CD4-positive, alpha-beta T cell treated with Interleukin-10 for 1 hour (primary cell): Measurements from ENCODE around the gene ARPC1A.
"Not testable (repeated sequence)": the region's sequence is repeated elsewhere in the genome, so short reads cannot be mapped to it uniquely, and the experiment has no call there.

Source experiments
- DNase-seq: peaks from one replicate; pipeline ENCODE4 v3.0.0-alpha.2; 2020

The ARPC1A gene

DNA sequence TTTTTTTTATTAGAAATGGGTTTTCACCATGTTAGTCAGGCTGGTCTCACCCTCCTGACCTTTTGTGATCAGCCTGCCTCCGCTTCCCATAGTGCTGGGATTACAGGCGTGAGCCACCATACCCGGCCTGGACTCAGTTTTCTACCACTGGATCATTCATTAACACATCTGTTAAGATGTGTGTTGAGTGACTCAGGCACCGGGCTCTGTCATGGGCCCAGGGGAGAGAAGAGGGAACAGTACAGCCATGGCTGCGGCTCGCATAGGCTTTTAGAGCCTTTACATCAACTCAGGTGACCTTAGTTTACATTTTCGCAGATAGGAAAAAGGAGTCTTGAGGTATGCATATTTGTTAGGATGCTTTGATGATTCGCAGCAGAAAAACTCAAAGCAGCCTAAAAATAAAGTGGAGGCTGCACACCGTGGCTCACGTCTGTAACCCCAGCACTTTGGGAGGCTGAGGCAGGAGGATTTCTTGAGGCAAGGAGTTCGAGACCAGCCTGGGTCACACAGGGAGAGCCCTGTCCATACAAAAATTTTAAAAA is 45.8 kb downstream of the ARPC1A start:
- no peak for DNase-seq

DNA sequence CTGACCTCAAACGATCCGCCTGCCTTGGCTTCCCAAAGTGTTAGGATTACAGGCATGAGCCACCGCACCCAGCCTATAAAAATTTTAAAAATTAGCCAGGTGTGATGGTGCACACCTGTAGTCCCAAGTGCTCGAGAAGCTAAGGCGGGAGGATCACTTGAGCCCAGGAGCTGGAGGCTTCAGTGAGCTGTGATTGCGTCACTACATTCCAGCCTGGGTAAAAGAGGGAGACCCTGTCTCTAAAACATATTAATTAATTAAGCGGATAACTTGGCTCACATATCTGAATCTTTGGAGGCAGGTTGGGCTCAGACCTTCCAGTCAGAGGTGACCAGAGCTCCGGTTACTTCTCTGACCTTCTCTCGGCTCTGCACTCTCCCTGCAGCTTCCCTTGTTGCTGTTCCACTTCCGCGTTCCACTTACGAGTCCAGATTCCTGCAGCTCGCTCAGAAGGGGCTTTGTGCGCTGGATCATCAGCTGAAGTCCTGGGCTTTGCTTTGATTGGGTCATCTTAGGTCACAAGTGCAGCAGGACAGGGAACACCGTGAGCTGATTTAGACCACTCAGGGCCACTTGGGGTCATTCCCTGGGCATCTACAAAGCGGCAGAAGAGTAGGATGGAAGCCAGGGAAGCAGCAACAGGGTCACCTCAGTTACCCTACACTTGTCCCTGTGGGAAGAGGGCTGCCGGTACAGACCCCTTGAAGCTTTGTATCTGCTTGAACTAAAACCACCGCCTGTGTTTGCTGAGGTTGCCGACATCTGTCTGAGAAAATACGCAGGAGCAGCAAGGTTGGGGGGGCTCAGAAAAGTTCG is 46.8 kb downstream of the ARPC1A start:
- no peak for DNase-seq

DNA sequence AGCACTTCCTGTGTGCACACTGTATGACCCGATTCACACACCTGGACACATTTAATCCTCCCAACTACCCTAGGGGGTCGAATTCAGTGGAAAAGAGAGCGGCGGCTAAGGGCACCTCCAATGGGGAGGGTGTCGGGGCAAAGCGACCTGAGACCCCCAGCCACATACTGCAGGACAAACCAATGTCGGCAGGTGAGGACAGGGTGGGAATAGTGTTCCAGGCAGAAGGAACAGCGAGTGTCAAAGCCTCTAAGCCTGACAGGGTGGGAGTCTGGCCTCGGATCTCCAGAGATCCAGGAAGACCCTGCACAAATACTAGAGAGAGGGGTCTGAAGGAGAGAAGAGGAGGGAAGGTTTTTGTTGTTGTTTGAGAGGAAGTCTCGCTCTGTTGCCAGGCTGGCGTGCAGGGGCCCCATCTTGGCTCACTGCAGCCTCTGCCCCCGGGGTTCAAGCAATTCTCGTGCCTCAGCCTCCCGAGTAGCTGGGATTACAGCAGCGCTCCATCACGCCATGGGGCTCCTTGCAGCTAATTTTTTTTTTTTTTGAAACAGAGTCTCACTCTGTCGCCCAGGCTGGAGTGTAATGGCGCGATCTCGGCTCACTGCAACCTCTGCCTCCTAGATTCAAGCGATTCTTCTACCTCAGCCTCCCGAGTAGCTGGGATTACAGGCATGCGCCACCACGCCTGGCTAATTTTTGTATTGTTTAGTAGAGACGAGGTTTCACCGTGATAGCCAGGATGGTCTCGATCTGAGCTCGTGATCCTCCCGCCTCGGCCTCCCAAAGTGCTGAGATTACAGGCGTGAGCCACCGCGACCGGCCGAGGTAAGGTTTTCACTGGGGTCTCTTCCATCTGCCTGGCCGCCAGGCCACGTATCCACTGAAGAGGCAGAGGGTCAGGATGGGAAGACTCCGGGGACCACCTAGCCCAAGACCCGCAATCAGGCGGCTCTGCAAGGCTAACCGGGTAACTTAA is 47.7 kb downstream of the ARPC1A start:
- DNase-seq: no peak

DNA sequence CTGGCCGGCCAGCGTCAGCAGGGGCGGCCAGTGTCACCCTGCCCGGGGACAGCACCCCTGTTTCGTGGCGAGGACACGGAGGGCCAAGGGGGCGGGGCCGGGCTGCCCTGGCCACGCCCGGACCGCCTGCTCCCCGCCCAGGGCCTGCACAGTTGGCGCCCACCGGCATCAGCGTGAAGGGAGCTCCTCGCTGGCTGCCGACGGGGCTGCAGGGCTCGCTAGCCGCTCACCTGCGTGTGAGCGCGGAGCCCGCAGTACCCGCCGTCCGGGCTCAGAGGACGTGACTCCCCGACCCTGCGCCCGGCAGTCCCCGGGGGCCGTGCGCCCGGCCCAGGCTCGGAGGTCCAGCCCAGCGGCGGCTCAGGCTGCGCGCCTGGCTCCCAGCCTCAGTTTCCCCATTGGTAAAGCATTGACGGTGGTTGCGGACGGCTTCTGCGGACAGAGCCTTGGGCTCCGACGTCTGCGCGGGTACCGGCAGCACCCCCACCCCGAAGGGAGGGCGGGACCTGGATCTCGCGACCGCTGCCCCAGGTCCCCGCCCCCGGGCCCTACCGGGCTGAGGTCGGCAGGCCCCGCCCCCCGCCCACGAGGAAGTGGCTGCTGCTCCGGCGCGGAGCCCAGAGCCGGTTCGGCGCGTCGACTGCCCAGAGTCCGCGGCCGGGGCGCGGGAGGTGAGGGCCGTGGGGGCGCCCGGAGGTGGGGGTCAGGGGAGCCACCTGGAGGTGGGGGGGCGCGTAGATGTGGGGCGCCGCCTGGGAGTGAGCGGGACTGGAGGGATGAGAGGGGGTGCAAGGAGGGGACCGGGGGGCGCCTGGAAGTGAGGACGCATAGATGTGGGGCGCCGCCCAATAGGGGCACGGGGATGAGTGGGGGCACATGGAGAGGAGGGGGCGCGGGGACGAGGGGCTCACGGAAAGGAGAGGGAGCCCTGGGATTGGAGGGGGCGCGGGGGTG is 48.7 kb downstream of the ARPC1A start, which contains the start of gene ARPC1B:
Gene ARPC1B (plus strand): TSS at position 620 of the 954 bp plus-strand sequence. CDS start 10,985 bp downstream, outside the sequence.
- DNase-seq: peak; percentile 87

DNA sequence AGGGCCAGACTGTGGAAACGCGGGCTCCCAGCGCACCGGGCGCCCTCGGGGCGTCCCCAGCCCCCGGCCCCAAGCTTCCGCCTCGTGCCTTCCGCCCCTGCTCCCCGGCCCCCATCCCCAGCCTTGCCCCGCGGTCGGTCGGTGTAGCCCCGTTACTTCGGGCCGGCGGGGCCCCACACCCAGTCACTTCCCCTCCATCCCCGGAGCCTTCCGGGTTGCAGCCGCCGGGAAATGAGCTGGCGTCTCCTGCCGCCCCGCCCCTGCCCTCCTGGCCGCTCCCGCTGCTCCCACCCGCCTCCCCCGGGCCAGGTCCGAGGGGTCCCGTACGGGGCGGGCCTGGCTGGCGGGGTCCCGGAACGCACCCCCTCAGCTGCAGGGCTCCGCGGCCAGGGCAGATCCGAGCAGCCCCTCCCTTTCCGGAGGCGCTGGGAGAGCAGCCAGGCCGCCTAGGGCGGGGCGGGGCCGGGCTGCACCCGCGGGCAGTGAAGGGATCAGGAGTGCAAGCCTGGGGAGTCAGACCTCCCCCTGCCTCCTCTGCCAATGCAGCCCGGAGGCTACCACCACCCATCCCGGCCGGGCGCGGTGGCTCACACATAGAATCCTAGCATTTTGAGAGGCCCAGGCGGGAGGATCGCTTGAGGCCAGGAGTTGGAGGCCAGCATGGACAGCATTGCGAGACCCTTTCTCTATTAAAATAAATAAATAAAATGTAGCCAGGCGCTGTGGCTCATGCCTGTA is 49.5 kb downstream of the ARPC1A start:
- DNase-seq: peak; percentile 74

DNA sequence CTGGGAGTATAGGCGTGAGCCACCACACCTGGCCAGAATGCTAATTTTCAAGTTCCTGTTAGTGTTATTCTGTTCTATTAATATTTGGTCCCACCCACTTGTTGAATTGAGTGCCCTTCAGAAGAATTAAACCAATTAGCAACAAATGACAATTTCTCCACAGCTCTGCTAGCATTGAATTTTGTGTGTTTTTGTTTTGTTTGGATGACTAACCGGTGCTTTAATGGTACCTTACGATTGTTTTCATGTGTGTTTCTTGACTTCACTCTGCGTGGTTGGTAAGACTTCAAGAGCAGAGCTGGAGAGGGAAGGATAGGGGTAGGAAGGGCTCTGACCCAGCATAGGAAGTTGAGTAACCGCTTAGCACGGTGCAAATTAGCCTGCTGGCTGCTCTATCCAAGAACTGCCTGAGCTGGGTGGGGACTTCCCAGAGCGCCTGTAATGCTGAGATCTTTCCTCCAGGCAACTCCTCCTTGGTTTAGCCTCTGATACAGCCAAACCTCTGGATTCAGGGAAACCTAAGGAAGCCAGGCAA is 53.4 kb downstream of the ARPC1A start:
- peak; percentile 74 for DNase-seq

DNA sequence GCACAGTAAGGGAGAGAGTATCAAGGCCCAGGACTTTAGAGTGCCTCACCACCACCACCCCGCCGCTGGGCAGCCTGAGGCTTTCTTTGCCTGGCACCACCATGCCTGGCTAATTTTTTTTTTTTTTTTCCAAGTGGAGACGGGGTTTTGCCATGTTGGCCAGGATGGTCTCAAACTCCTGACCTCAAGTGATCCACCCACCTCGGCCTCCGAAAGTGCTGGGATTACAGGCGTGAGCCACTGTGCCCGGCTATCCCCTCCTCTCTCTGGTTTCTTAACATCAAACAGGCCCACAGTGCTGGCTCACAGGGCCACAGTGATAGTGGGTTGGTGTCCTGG is 54.0 kb downstream of the ARPC1A start:
- DNase-seq: not testable (repeated sequence)

DNA sequence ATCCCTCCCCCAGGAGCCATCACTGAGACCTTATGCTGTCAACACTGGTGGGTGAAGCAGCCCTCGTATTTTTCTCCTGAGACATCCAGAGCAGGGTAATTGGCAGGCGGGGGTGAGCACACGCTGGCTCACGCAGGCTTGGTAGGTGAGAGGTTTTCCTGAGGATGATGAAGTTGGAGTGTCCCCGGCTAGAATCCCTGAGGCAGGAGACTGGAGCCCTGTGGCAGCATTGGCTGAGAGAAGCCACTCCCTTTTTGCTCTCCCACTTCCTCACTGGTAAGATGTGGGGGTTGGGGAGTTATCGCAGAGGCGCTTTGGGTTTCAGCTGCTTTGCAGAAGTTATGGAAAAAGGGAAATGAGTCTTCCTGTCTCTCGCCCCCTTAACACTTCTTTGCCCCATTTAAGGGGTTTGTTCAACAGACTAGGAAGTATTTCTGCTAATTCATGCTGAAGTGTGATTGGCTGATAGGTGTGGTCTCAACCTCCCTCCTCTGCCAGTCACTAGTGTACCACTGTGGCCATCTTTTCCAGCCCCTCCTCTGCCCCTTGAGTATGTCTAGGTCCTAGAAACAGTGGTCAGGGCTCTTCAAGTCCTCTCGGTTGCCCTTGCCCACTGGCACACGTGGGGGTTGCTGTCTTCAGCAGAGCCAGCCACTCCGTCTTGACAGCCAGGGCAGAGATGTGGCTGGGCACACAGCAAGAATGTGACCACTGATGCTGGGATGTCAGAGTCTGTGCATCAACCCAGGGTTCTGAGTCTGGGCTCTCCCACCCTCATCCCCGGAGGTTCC is 54.5 kb downstream of the ARPC1A start:
- DNase-seq: peak; percentile 66

DNA sequence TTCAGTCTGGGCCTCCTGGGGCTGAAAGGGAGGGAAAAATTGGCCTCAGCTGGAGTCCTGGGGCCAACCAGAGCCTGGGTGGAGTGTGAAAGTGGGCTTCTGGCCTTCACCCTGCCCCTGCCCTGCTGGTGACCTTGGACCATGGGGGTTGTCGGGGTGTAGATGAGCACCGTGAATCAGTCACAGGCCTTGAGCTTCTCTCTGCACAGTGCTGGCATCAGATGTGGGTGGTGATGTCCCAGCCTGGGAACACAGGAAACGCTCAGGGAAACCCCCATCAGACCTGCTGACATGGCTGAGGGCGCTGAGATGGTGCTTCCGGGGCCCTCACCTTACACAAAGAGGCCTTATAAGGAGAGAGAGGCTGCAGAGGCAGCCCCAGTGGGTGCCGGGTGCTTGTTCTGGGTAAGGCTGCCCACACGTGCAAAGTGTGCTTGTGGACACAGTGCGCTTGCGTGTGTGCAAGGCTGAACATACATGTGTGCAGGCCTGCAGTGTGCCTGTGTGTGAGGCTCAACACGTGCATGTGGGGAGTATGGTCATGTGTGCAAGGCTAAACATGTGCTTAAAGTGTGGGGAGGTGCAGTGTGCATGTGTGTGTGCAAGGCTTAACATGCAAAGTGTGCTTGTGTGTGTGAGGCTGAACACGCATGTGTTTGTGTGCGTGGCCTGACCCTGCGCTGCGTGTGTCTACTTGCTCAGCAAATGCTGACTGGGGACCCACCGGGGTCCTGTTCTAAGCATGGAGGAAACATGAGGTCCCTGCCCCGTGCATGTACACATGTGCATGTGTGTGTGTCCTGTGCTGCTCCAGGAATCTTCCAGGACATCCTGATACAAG is 55.3 kb downstream of the ARPC1A start:
- DNase-seq: peak; percentile 95

DNA sequence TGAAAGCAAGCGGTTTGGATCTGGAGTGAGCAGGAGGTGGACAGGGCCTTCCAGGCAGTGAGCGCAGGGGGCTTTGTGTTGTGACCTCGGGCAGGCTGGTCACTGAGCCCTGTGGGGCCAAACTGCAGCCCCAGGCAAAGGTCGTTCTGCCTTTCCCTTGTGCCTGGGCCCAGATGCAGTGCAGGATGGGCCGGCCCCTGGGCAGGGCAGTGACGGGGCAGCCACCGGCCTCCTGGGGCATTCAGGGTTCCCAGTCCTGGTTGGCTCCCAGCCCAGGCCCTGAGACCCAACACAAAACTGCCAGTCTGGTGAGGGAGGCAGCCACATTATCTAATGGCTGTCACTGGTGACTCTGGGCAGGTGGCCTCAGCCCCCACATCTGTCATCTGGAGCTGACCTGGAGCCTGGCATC is 56.0 kb downstream of the ARPC1A start:
- DNase-seq: no peak

DNA sequence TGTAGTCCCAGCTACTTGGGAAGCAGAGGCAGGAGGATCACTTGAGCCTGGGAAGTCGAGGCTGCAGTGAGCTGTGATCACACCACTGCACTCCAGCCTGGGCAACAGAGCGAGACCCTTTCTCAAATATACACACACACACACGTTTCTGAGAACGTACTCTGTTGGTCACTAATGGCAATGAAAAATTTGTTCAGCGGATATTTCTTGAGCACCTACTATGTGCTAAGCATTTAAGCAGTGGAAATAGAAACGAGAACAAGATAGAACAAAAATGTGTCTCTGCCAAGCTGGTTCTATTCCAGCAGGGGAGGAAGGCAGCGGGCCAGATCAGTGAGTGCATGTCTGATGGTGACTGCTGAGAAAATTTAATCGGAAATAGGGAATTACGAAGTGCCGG is 57.5 kb downstream of the ARPC1A start:
- no peak for DNase-seq

DNA sequence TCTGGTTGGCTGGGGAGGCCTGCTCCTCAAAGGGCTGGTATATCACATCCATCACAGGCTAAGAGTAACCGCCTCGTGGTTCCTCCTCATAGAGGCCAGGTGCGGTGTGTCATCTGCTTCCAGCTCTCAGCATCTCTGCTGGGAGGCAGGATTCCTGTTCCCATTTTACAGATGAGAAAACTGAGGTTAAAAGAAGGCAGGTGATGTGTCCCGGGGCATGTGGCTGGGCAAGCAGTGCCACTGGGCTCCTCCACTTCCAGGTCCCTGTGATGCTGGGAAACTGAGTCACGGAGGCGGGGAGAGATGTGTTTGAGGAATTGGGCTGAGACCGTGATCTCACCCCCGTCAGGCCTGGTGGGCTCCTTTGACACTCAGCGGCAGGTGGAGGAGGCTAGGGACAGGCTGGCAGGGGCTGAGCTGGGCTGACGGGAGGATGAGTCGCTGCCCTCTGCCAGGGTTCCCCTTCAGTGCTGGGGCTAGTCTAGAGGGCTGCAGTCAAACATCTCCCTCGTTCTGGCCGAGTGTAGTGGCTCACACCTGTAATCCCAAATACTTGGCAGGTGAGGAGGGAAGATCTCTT is 58.2 kb downstream of the ARPC1A start:
- no peak for DNase-seq

DNA sequence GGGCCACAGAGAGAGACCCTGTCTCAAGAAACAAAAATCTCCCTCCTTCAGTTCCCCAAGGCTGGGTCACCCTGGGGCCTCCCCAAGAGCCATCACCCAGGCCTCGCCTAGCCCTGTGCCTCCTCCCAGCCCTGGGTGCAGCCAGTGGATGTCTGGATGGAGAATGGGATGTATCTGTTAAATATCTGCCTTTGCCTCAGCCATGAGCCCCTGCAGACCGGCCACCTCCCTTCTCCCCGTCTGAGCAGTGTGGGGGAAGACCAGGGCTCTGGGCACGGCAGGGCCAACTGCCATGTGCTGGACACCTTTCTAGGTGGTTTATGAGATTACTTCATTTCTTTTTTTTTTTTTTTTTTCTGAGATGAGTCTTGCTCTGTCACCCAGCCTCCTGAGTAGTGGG is 58.8 kb downstream of the ARPC1A start:
- DNase-seq: no peak

DNA sequence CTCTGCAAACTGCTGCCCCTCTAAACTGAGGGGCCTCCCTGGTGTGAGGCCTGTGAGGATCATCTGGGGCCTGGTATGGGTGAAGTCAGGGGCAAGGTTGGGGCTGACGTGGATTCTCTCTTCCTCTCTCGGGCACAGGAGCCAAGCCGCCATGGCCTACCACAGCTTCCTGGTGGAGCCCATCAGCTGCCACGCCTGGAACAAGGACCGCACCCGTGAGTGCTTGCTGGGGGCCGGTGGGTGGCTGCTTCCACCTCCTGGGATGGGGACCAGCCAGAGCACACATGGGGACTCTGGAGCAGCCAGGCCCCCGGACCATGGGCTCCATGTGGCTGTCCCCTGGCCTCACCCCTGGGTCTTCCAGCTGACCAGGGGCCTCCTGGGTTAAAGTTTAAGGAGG is 59.9 kb downstream of the ARPC1A start:
- DNase-seq: no peak

DNA sequence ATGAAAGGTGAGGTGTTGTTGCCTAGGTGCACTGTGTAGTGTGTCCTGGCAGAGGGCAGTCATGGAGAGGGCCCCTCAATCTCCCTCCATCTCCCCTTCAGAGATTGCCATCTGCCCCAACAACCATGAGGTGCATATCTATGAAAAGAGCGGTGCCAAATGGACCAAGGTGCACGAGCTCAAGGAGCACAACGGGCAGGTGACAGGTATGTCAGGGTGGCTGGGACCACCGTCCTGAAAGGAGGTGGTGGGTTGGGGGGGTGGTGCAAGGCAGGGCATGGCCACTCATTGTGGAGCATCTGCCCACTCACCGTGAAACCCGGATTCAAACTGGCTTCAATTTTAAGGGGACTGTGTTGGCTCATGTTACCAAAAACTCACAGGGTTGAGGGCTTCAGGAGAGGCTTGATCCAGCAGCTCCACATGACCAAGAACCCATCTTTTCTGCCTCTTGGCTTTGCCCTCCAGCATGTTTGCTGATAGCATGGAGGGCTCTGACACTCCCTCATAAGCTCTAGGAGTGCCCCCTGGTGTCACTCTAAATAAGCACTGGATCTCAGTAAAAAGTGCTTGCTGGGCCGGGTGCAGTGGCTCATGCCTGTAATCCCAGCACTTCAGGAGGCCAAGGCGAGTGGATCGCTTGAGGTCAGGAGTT is 61.0 kb downstream of the ARPC1A start:
- DNase-seq: peak; percentile 67

DNA sequence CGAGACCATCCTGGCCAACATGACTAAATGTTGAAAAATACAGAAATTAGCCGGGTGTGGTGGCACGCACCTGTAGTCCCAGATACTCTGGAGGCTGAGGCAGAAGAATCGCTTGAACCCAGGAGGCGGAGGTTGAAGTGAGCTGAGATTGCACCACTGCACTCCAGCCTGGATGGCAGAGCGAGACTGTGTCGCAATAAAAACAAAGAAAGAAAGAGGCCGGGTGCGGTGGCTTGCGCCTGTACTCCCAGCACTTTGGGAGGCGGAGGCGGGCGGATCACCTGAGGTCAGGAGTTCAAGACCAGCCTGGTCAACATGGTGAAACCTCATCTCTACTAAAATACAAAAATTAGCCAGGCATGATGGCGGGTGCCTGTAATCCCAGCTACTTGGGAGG is 61.5 kb downstream of the ARPC1A start:
- DNase-seq: not testable (repeated sequence)

DNA sequence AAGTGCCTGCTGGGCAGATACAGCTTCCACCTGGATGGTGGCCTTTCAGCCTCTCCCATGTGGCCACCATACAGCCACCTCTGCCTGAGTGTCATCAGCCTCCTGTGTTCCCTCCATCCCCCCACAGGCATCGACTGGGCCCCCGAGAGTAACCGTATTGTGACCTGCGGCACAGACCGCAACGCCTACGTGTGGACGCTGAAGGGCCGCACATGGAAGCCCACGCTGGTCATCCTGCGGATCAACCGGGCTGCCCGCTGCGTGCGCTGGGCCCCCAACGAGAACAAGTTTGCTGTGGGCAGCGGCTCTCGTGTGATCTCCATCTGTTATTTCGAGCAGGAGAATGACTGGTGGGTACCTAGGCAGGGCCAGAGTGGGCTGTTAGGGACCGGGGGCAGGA is 62.2 kb downstream of the ARPC1A start:
- DNase-seq: no peak

DNA sequence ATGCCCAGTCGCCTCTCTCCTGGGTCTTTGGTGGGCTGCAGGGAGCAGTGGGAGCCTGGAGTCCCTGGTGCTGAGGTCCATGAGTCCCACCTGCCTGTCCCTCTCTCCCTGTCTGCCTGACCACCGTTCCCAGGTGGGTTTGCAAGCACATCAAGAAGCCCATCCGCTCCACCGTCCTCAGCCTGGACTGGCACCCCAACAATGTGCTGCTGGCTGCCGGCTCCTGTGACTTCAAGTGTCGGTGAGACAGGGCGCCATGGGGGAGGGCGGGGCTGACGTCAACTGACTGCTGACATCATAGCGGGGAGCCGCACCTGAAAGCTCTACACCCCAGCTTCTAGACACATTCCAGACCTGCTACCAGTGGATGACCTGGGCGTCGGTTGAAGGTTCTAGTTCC is 64.1 kb downstream of the ARPC1A start:
- no peak for DNase-seq
